NCI-H128 (cell line): Measurements from ENCODE around the gene SMYD3.

Experiments used
- DNase-seq: peaks from one replicate; lab custom pipeline; 2025; ENCODE audit not compliant: unreplicated experiment; lab: John Stamatoyannopoulos, UW

The SMYD3 gene

GRCh38 chr1:246187834-246188372 is 319.2 kb downstream of the SMYD3 start:
- no peak for DNase-seq

GRCh38 chr1:246184503-246184902 is 322.6 kb downstream of the SMYD3 start:
- no peak for DNase-seq

GRCh38 chr1:246182149-246182851 is 324.8 kb downstream of the SMYD3 start:
- DNase-seq, result no peak

DNA sequence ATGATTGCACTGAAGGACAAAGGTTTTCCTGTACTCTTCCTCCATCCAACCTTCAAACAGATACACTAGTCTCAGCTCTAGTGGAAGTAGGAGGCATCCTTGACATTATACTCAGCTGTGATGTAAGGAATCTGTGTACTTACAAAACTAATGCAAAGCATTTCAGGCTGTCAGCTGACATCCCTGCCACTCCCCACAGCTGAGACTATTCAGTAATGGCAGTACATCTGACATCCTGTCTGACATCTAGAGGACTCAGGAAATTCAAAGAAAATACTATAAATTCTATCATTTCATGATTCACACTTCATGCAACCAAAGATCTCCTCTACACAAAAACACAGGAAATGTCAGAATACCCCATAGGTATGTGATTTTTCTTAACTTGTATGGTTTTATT is 325.8 kb downstream of the SMYD3 start:
- DNase-seq, result no peak

DNA sequence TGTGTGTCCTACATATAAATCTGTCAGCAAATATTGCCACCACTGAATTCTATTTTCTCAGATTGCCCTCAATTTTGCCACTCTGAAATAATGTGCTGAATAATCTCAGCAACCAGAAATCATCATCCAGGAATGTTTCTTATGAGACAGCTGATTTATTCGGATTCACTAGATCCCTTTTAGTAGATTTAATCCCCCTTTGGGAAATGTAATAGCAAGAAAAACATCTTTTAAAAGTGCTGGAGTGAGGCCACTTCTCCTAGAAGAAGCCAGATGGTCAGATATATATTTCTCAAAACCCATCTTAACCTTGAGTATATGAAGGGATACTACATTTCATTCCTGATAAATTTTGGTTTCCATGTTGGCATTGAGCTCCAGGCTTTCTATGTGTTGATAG is 327.7 kb downstream of the SMYD3 start:
- no peak for DNase-seq

- no peak for DNase-seq
Measured at GRCh38 chr1:246178717-246179311, 328.3 kb downstream of the SMYD3 start.

GRCh38 chr1:246176126-246177024 is 330.7 kb downstream of the SMYD3 start:
- DNase-seq, result no peak

GRCh38 chr1:246170574-246171261 is 336.4 kb downstream of the SMYD3 start:
- no peak for DNase-seq

GRCh38 chr1:246169486-246169885 is 337.6 kb downstream of the SMYD3 start:
- no peak for DNase-seq

- DNase-seq, result no peak
Measured at GRCh38 chr1:246169019-246169418, 338.1 kb downstream of the SMYD3 start.

GRCh38 chr1:246166841-246167240 is 340.2 kb downstream of the SMYD3 start:
- DNase-seq, result no peak

- peak; percentile 9 for DNase-seq
Measured at GRCh38 chr1:246165826-246166709, 341.0 kb downstream of the SMYD3 start.

GRCh38 chr1:246164764-246165163 is 342.3 kb downstream of the SMYD3 start:
- no peak for DNase-seq

- no peak for DNase-seq
Measured at GRCh38 chr1:246162560-246162959, 344.5 kb downstream of the SMYD3 start.

- DNase-seq, result no peak
Measured at GRCh38 chr1:246161626-246162025, 345.5 kb downstream of the SMYD3 start.

DNA sequence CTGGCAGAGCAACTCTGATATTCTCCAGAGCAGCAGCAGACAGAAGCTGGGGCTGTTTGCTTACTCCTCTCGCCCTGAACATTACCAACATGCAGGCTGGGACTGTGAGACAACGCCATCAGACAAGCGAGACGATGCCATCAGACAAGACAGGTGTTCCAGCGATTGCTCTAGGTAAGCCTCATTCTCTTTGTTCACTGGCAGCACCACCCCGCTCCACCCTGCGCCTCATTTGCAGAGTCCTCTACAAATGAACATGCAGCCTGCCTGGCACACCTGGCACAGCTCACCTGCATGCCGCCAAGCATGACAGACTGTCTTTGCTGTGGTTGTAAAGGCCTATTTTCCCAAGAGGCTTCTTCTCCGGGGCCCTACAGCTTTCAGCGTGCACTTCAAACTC is 346.2 kb downstream of the SMYD3 start:
- peak; percentile 85 for DNase-seq

GRCh38 chr1:246160374-246160773 is 346.7 kb downstream of the SMYD3 start:
- no peak for DNase-seq

DNA sequence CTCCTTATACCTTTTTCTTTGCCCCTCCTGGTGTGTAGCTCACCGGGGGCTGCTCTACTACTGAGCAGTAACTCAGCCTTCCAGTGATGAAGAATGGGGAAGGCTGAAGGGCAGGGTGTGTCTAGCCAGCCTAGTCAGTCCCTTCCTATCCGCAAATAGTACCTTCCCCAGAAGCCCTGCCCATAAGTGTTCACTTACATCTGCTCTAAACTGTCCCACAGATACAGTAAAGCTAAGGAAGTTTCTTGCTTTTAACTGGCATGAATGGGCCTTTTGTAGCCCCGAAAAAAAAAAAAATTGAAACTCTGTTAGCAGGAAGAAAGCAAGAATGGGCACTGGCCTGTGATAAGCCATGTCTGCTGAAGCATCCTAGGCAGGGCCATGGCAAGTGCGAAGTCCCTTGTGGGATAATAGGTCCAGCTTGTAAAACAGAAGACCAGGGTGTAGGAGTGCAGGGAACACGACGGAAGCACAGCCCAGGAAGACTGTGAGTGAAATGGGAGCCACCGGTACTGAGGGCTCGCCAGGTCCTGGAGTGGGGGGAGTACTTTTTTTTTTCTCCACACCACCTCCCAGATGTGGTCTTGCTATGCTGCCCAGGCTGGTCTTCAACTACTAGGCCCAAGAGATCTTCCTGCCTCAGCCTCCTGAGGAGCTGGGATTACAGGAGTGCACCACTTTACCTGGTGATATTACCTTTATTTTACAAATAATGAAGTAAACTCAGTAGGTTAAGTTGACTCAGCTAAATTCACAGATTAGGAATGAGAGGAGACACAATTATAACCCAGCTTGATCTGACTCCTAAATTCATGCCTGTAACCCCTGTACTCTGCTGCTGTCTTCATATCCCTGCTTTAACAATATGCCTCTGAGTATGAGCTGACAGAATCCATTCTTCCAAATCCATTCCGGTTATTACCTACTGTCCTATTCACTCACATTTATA is 347.5 kb downstream of the SMYD3 start:
- DNase-seq, result no peak

DNA sequence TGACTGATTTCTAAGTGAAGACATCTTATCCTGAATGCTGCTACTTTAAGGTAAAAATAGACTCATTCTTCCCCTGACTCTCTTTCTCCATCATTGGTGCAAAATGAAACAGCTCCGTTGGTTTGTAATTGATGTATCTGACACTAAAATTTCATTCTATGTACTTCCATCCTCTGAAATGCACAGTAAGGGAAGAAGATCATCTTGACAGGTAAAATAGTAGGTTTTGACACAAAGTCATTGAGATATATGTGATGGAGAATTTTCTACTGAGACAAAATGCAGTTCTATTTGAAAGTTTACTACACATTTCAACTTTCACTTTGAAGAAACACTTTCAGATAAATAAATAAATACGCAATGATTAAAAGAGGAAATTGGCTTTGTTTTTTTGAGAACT is 348.9 kb downstream of the SMYD3 start:
- no peak for DNase-seq
